ENCODE measurements around the gene ASZ1.
"Not testable (repeated sequence)": the region's sequence is repeated elsewhere in the genome, so short reads cannot be mapped to it uniquely, and the experiment has no call there.

The ASZ1 gene

GRCh38 chr7:117427258-117427701, at the start of gene ASZ1:
Gene ASZ1, minus strand, starts transcription at chr7:117427493. Its CDS starts 33 bp downstream, at chr7:117427460.
- DNase-seq = no peak

- DNase-seq = no peak
These were observed 49.4 kb upstream of the ASZ1 start for GRCh38 chr7:117476557-117477215.

GRCh38 chr7:117472335-117472734, 45.0 kb upstream of the ASZ1 start:
- no peak for DNase-seq

- DNase-seq = no peak
These were observed 43.5 kb upstream of the ASZ1 start for GRCh38 chr7:117470777-117471176.

GRCh38 chr7:117468174-117468573, 40.9 kb upstream of the ASZ1 start:
- DNase-seq = no peak

GRCh38 chr7:117460815-117461214, 33.5 kb upstream of the ASZ1 start:
- DNase-seq = not testable (repeated sequence)

GRCh38 chr7:117459735-117460134, 32.4 kb upstream of the ASZ1 start:
- DNase-seq = no peak

GRCh38 chr7:117458977-117459583, 31.8 kb upstream of the ASZ1 start:
- no peak for DNase-seq

GRCh38 chr7:117448655-117449054, 21.4 kb upstream of the ASZ1 start:
- no peak for DNase-seq

- DNase-seq = no peak
These were observed 19.0 kb upstream of the ASZ1 start for GRCh38 chr7:117446220-117446815.

- DNase-seq = no peak
These were observed 17.9 kb upstream of the ASZ1 start for GRCh38 chr7:117445206-117445605.

- DNase-seq = no peak
These were observed 17.4 kb upstream of the ASZ1 start for GRCh38 chr7:117444646-117445045.

GRCh38 chr7:117435475-117436043, 8.3 kb upstream of the ASZ1 start:
- no peak for DNase-seq

- DNase-seq = no peak
These were observed 3.0 kb downstream of the ASZ1 start for GRCh38 chr7:117424090-117424829.

- not testable (repeated sequence) for DNase-seq
These were observed 12.7 kb downstream of the ASZ1 start for GRCh38 chr7:117414591-117414990.

GRCh38 chr7:117412946-117413559, 14.2 kb downstream of the ASZ1 start:
- DNase-seq = no peak

GRCh38 chr7:117412390-117412789, 14.9 kb downstream of the ASZ1 start:
- DNase-seq = no peak

- DNase-seq = no peak
These were observed 15.8 kb downstream of the ASZ1 start for GRCh38 chr7:117411539-117411938.

GRCh38 chr7:117408831-117409230, 18.5 kb downstream of the ASZ1 start:
- DNase-seq = no peak

- no peak for DNase-seq
These were observed 21.8 kb downstream of the ASZ1 start for GRCh38 chr7:117405519-117405918.

GRCh38 chr7:117403737-117404136, 23.6 kb downstream of the ASZ1 start:
- DNase-seq = no peak

GRCh38 chr7:117402109-117402508, 25.2 kb downstream of the ASZ1 start:
- DNase-seq = no peak
